Adrenal gland (tissue), 5 donors: ENCODE measurements around the gene PCNT.

Source experiments
- CTCF ChIP-seq, 6 experiments: fragments of 450-650 bp in 4 of 6; fragments of 200-600 bp in 2 of 6; sonication (generic) in 1 of 6; IDR thresholded peaks; 1 replicate in 5 of 6; 2 replicates in 1 of 6; pipeline versions ENCODE4 v1.5.1 to v1.8.0; 2016 to 2021; ENCODE audit warnings: antibody characterized with exemption in 6 of 6, mild to moderate bottlenecking in 2 of 6, moderate library complexity in 1 of 6
- POLR2A ChIP-seq, 2 donors: fragments of 450-650 bp; IDR thresholded peaks; one replicate each; pipeline ENCODE4 v1.6.1; 2017; ENCODE audit warnings: antibody characterized with exemption in 2 of 2, mild to moderate bottlenecking in 2 of 2, moderate library complexity in 1 of 2
- donor health status: DM: no; HTN: no; CAD: no.

- TF ChIP-seq CTCF (IDR thresholded peaks at IDR 0.05), result no peak
- no peak for TF ChIP-seq POLR2A (IDR thresholded peaks at IDR 0.05)
Observed at GRCh38 chr21:46344219-46344915, 20.4 kb downstream of the PCNT start.
